ENCODE results near the gene NANOS3. TPM values are rescaled to one million over a fixed set of nuclear protein-coding genes. Genes with fewer than 3 reads are reported as not detected.

Gene NANOS3
- total and polyA plus RNA-seq, 9 of the 15 experiments (the other 6 are each of a cell fraction or from before 2014, with no cell fraction given), result not detected

- TF ChIP-seq, protein P1, sequence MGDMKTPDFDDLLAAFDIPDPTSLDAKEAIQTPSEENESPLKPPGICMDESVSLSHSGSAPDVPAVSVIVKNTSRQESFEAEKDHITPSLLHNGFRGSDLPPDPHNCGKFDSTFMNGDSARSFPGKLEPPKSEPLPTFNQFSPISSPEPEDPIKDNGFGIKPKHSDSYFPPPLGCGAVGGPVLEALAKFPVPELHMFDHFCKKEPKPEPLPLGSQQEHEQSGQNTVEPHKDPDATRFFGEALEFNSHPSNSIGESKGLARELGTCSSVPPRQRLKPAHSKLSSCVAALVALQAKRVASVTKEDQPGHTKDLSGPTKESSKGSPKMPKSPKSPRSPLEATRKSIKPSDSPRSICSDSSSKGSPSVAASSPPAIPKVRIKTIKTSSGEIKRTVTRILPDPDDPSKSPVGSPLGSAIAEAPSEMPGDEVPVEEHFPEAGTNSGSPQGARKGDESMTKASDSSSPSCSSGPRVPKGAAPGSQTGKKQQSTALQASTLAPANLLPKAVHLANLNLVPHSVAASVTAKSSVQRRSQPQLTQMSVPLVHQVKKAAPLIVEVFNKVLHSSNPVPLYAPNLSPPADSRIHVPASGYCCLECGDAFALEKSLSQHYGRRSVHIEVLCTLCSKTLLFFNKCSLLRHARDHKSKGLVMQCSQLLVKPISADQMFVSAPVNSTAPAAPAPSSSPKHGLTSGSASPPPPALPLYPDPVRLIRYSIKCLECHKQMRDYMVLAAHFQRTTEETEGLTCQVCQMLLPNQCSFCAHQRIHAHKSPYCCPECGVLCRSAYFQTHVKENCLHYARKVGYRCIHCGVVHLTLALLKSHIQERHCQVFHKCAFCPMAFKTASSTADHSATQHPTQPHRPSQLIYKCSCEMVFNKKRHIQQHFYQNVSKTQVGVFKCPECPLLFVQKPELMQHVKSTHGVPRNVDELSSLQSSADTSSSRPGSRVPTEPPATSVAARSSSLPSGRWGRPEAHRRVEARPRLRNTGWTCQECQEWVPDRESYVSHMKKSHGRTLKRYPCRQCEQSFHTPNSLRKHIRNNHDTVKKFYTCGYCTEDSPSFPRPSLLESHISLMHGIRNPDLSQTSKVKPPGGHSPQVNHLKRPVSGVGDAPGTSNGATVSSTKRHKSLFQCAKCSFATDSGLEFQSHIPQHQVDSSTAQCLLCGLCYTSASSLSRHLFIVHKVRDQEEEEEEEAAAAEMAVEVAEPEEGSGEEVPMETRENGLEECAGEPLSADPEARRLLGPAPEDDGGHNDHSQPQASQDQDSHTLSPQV (IDR thresholded peaks at IDR 0.05), result no peak
- TF ChIP-seq ZNF57 (CRISPR knock-in tag; IDR thresholded peaks at IDR 0.05) (no peak; the same call in 1 of the 2 replicates), MTF1 (CRISPR knock-in tag; IDR thresholded peaks at IDR 0.05; ENCODE audit: borderline replicate concordance) (no peak), ZNF184 (CRISPR knock-in tag; IDR thresholded peaks at IDR 0.05) (no peak), MAFG (tag; conservative IDR thresholded peaks at IDR 0.05) (no peak), TAL1 (IDR thresholded peaks at IDR 0.05) (peak; percentile 12; the same call in 1 of the 2 replicates), MEIS2 (IDR thresholded peaks at IDR 0.05; ENCODE audit: partially characterized antibody) (no peak), KHSRP (IDR thresholded peaks at IDR 0.05) (no peak), ZSCAN29 (IDR thresholded peaks at IDR 0.05) (no peak)
- TF ChIP-seq, protein P2, sequence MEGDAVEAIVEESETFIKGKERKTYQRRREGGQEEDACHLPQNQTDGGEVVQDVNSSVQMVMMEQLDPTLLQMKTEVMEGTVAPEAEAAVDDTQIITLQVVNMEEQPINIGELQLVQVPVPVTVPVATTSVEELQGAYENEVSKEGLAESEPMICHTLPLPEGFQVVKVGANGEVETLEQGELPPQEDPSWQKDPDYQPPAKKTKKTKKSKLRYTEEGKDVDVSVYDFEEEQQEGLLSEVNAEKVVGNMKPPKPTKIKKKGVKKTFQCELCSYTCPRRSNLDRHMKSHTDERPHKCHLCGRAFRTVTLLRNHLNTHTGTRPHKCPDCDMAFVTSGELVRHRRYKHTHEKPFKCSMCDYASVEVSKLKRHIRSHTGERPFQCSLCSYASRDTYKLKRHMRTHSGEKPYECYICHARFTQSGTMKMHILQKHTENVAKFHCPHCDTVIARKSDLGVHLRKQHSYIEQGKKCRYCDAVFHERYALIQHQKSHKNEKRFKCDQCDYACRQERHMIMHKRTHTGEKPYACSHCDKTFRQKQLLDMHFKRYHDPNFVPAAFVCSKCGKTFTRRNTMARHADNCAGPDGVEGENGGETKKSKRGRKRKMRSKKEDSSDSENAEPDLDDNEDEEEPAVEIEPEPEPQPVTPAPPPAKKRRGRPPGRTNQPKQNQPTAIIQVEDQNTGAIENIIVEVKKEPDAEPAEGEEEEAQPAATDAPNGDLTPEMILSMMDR (IDR thresholded peaks at IDR 0.05 in 2 of 3, conservative IDR thresholded peaks at IDR 0.05 in 1 of 3; ENCODE audit: insufficient read depth in 2 of 3, low read depth in 1 of 3, low read length in 3 of 3), result peak in 2 of 3 experiments; percentile 40 to 46; a peak in 4 of 6 replicates
- TF ChIP-seq, protein P3, sequence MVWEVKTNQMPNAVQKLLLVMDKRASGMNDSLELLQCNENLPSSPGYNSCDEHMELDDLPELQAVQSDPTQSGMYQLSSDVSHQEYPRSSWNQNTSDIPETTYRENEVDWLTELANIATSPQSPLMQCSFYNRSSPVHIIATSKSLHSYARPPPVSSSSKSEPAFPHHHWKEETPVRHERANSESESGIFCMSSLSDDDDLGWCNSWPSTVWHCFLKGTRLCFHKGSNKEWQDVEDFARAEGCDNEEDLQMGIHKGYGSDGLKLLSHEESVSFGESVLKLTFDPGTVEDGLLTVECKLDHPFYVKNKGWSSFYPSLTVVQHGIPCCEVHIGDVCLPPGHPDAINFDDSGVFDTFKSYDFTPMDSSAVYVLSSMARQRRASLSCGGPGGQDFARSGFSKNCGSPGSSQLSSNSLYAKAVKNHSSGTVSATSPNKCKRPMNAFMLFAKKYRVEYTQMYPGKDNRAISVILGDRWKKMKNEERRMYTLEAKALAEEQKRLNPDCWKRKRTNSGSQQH (CRISPR knock-in tag; IDR thresholded peaks at IDR 0.05), result 0 out of 2 replicates have a peak, but pooled peaks have one; percentile 7
Observed at GRCh38 chr19:13847407-13848339, 29.3 kb upstream of the NANOS3 start (continued).
